ENCODE data around the gene DDX51. TPM values are rescaled to one million over a fixed set of nuclear protein-coding genes. Genes with fewer than 3 reads are reported as not detected.

The DDX51 gene
- total RNA-seq, 1 experiment from 2014 or later = 16.2 TPM

GRCh38 chr12:132161036-132161781, 17.1 kb upstream of the DDX51 start:
- no TSS peak for BruUV-seq (replicated peaks)
- ChIA-PET POLR2A (ENCODE audit: unreplicated experiment) (interaction anchor here (0.9 kb wide), 1 partner anchor 253 kb away, joined by 7 read pairs; no protein-coding TSS in a partner anchor), CTCF (interaction anchor here (0.8 kb wide), 1 partner anchor 123 kb away, joined by 20 read pairs; no protein-coding TSS in a partner anchor)
- TF ChIP-seq CTCF (conservative IDR thresholded peaks at IDR 0.05) (no peak), EZH2 (IDR thresholded peaks at IDR 0.05; ENCODE audit: low read depth) (no peak)
- no peaks in the 10 kb centered on the region; the same call in 1 of the 2 replicates for H4K20me1 ChIP-seq (ENCODE audit: insufficient read depth)
- H3F3A ChIP-seq (ENCODE audit: insufficient read depth, low read depth) = peaks cover 23% of the 10 kb centered on the region
- no peaks in the 10 kb centered on the region for H3K27me3 ChIP-seq (ENCODE audit: insufficient read depth, low read depth)
- H3K9me2 ChIP-seq (ENCODE audit: insufficient read depth) = no peaks in the 10 kb centered on the region
- no peak overlapping the region for H3K27ac ChIP-seq
- no peak for DNase-seq
- intact Hi-C loops (cut with micrococcal nuclease; ENCODE audit: unreplicated experiment) = no loop called here
- H3K4me1 ChIP-seq (replicated peaks; ENCODE audit: insufficient read depth) = no peaks in the 10 kb centered on the region
- H3K36me3 ChIP-seq (ENCODE audit: low read depth) = peaks cover 16% of the 10 kb centered on the region
- no peak overlapping the region for H3K4me3 ChIP-seq
- H3K4me2 ChIP-seq = no peak overlapping the region
- no peaks in the 10 kb centered on the region for H3K79me2 ChIP-seq (ENCODE audit: low read depth)
- no peaks in the 10 kb centered on the region for H3K9me3 ChIP-seq (ENCODE audit: insufficient read depth, low read depth)
- H2AFZ ChIP-seq = no peak overlapping the region

GRCh38 chr12:132160601-132161035, 16.5 kb upstream of the DDX51 start:
- intact Hi-C loops (cut with micrococcal nuclease; ENCODE audit: unreplicated experiment) = no loop called here
- ChIA-PET POLR2A (ENCODE audit: unreplicated experiment) (no interaction called here), CTCF (no interaction called here)
- Histone ChIP-seq H3K9me3 (ENCODE audit: insufficient read depth, low read depth) (no peaks in the 10 kb centered on the region), H3K4me1 (replicated peaks; ENCODE audit: insufficient read depth) (no peaks in the 10 kb centered on the region), H3K27ac (no peak overlapping the region), H3K27me3 (ENCODE audit: insufficient read depth, low read depth) (no peaks in the 10 kb centered on the region), H3F3A (ENCODE audit: insufficient read depth, low read depth) (peaks cover 26% of the 10 kb centered on the region), H3K36me3 (ENCODE audit: low read depth) (peaks cover 18% of the 10 kb centered on the region), H2AFZ (no peak overlapping the region), H4K20me1 (ENCODE audit: insufficient read depth) (no peaks in the 10 kb centered on the region; the same call in 1 of the 2 replicates), H3K79me2 (ENCODE audit: low read depth) (no peaks in the 10 kb centered on the region), H3K4me2 (no peak overlapping the region), H3K4me3 (no peak overlapping the region), H3K9me2 (ENCODE audit: insufficient read depth) (no peaks in the 10 kb centered on the region)
- BruUV-seq (replicated peaks) = no TSS peak
- TF ChIP-seq EZH2 (IDR thresholded peaks at IDR 0.05; ENCODE audit: low read depth) = no peak
- no peak for TF ChIP-seq CTCF (conservative IDR thresholded peaks at IDR 0.05)
- no peak for DNase-seq

- no peak for DNase-seq
- H3K36me3 ChIP-seq (ENCODE audit: low read depth) = peaks cover 18% of the 10 kb centered on the region
- no peaks in the 10 kb centered on the region for H3K27me3 ChIP-seq (ENCODE audit: insufficient read depth, low read depth)
- no peak overlapping the region for H3K27ac ChIP-seq
- H3K4me1 ChIP-seq (replicated peaks; ENCODE audit: insufficient read depth) = no peaks in the 10 kb centered on the region
- no peaks in the 10 kb centered on the region for H3K79me2 ChIP-seq (ENCODE audit: low read depth)
- CTCF ChIA-PET = no interaction called here
- POLR2A ChIA-PET (ENCODE audit: unreplicated experiment) = no interaction called here
- no TSS peak for BruUV-seq (replicated peaks)
- H3F3A ChIP-seq (ENCODE audit: insufficient read depth, low read depth) = peaks cover 27% of the 10 kb centered on the region
- H3K9me2 ChIP-seq (ENCODE audit: insufficient read depth) = no peaks in the 10 kb centered on the region
- no peak overlapping the region for H2AFZ ChIP-seq
- no peaks in the 10 kb centered on the region for H3K9me3 ChIP-seq (ENCODE audit: insufficient read depth, low read depth)
- intact Hi-C loops (cut with micrococcal nuclease; ENCODE audit: unreplicated experiment) = no loop called here
- no peak overlapping the region for H3K4me3 ChIP-seq
- H3K4me2 ChIP-seq = no peak overlapping the region
- TF ChIP-seq EZH2 (IDR thresholded peaks at IDR 0.05; ENCODE audit: low read depth) (no peak), CTCF (conservative IDR thresholded peaks at IDR 0.05) (no peak)
- no peaks in the 10 kb centered on the region; the same call in 1 of the 2 replicates for H4K20me1 ChIP-seq (ENCODE audit: insufficient read depth)
These were observed 15.9 kb upstream of the DDX51 start for GRCh38 chr12:132160016-132160415.

All from PC-9 (cell line).